HepG2 (cell line): ENCODE data around the gene TMCC1. TPM values are rescaled to one million over a fixed set of nuclear protein-coding genes. Genes with fewer than 3 reads are reported as not detected.

ENCODE experiments used
- AGO2 ChIP-seq: fragments of 200-400 bp; formaldehyde crosslinking; optimal IDR thresholded peaks from 2 replicates; pipeline ENCODE3; 2017; ENCODE audit warnings: mild to moderate bottlenecking, low read depth, low read length, moderate library complexity
- CHD4 ChIP-seq: fragments of 200-600 bp; sonication (generic); IDR thresholded peaks from 2 replicates; pipeline ENCODE4 v1.7.0; 2017; ENCODE audit warnings: mild to moderate bottlenecking, low read length, borderline replicate concordance
- FOXA3 ChIP-seq: IDR thresholded peaks from 2 replicates; pipeline ENCODE4 v1.6.1; 2016; ENCODE audit warnings: missing genetic modification reagents, missing compliant biosample characterization
- HIVEP1 ChIP-seq: sonication (generic); formaldehyde crosslinking; IDR thresholded peaks from 2 replicates; pipeline ENCODE4 v1.4.0; 2020; ENCODE audit warnings: mild to moderate bottlenecking, missing genetic modification reagents
- MXI1 ChIP-seq: IDR thresholded peaks from 3 replicates; pipeline ENCODE4 v1.6.1; 2012; ENCODE audit warnings: low read depth, low read length, inconsistent platforms, borderline replicate concordance
- PHF21A ChIP-seq: sonication (generic); formaldehyde crosslinking; IDR thresholded peaks from 2 replicates; pipeline ENCODE4 v1.5.0; 2020; ENCODE audit warnings: mild to moderate bottlenecking, missing genetic modification reagents
- YY1 ChIP-seq: IDR thresholded peaks from 2 replicates; pipeline ENCODE4 v1.6.1; 2011; ENCODE audit warnings: low read length, low read depth, moderate library complexity, mild to moderate bottlenecking; ENCODE audit not compliant: insufficient read depth, insufficient replicate concordance
- ZNF12 ChIP-seq: sonication (generic); formaldehyde crosslinking; IDR thresholded peaks from 2 replicates; pipeline ENCODE4 v1.5.0; 2020; ENCODE audit warnings: missing genetic modification reagents
- ZNF121 ChIP-seq: sonication (generic); formaldehyde crosslinking; IDR thresholded peaks from 2 replicates; pipeline ENCODE4 v1.5.0; 2020; ENCODE audit warnings: mild to moderate bottlenecking, missing genetic modification reagents
- ZNF160 ChIP-seq: sonication (generic); formaldehyde crosslinking; IDR thresholded peaks from 2 replicates; pipeline ENCODE4 v1.8.0; 2022; ENCODE audit warnings: mild to moderate bottlenecking, inconsistent platforms, missing genetic modification reagents
- ZNF207 ChIP-seq: fragments of 450-650 bp; IDR thresholded peaks from 2 replicates; pipeline ENCODE4 v1.6.1; 2016; ENCODE audit warnings: antibody characterized with exemption, borderline replicate concordance
- ZNF292 ChIP-seq: sonication (generic); formaldehyde crosslinking; IDR thresholded peaks from 2 replicates; pipeline ENCODE4 v1.8.1; 2022; ENCODE audit warnings: mild to moderate bottlenecking, low read depth, missing genetic modification reagents, borderline replicate concordance
- ZNF3 ChIP-seq: IDR thresholded peaks from 2 replicates; pipeline ENCODE4 v1.7.0; 2017; ENCODE audit warnings: inconsistent platforms
- ZNF335 ChIP-seq: sonication (generic); formaldehyde crosslinking; IDR thresholded peaks from 2 replicates; pipeline ENCODE4 v1.4.0; 2020; ENCODE audit warnings: missing genetic modification reagents
- ZNF724P ChIP-seq: sonication (generic); formaldehyde crosslinking; IDR thresholded peaks from 2 replicates; pipeline ENCODE4 v1.8.0; 2022; ENCODE audit warnings: missing genetic modification reagents, borderline replicate concordance
- polyA plus RNA-seq, 8 experiments: library from polyadenylated mRNA; depleted of rRNA in 3 of 8; stranded (reverse) in 7 of 8; unstranded in 1 of 8; fragments of >200 nt; fragmentation: Illumina TruSeq in 4 of 8; extraction: Trizol in 4 of 8; gene quantifications; 2 replicates each; pipeline versions ENCODE4 v1.2.1 to v1.2.3, GENCODE V29; 2011 to 2016; ENCODE audit warnings: low read depth in 4 of 8, missing spikeins in 1 of 8, mixed read lengths in 1 of 8; ENCODE audit not compliant: insufficient read depth in 1 of 8
- total RNA-seq, 5 experiments: library from RNA; depleted of rRNA; stranded (reverse); fragments of >200 nt; fragmentation: Illumina TruSeq; extraction: Trizol; gene quantifications; 2 replicates each; pipeline ENCODE4 v1.2.3, GENCODE V29; 2016; ENCODE audit warnings: low read depth in 1 of 5
- TF ChIP-seq, protein P1 (sequence below): sonication (generic); formaldehyde crosslinking; IDR thresholded peaks from 2 replicates; pipeline ENCODE4 v1.5.1; 2020; ENCODE audit warnings: mild to moderate bottlenecking, missing genetic modification reagents, moderate library complexity
- TF ChIP-seq, protein P2 (sequence below): sonication (generic); formaldehyde crosslinking; IDR thresholded peaks from 2 replicates; pipeline ENCODE4 v1.8.0; 2022; ENCODE audit warnings: mild to moderate bottlenecking, missing genetic modification reagents; ENCODE audit not compliant: insufficient replicate concordance
- TF ChIP-seq, protein P3 (sequence below): IDR thresholded peaks from 2 replicates; pipeline ENCODE4 v1.6.1; 2018; ENCODE audit warnings: missing genetic modification reagents

TMCC1 gene
- total and polyA plus RNA-seq, 2 of the 13 experiments (the other 11 are each of a cell fraction or from before 2014, with no cell fraction given): 12.1 to 264 TPM

DNA sequence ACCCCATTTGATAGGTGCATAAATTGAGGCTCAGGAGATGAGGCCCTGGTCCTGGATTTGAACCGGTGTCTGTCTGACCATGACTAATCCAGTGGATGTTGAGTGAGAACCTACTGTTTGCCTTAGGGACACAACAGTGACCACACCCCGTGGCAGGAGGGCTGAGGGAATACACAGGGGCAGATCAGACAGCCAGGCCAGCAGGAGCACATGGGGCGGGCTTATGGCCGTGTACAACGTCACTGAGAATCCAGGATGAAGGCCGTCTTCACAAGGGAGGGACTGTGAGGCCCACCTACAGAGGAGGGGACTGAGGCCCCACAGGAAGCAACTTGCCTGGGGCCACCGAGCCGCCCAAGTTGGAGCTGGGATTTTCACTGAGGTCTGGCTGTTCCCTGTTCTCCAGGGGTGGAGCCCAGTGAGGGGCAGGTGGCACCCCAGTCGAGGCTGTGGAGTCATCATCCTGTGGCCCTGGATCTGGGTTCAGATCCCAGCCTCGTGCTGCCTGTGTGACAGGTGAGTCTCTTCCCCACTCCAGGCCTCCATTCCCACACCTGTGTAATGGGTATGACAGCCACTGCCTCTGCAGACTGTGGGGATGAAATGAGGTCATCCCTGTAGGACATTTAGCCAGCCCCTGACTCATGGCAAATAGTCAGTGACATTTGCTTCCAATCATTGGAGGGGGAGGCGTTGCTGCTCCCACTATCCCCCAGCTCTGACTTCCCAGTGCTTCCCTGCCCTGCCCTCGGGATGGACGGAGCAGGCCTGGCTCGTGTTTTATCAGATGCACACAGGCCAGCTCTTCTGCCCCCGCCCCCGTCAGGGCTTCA, 280.8 kb downstream of the TMCC1 start (continued):
- TF ChIP-seq, protein P1, sequence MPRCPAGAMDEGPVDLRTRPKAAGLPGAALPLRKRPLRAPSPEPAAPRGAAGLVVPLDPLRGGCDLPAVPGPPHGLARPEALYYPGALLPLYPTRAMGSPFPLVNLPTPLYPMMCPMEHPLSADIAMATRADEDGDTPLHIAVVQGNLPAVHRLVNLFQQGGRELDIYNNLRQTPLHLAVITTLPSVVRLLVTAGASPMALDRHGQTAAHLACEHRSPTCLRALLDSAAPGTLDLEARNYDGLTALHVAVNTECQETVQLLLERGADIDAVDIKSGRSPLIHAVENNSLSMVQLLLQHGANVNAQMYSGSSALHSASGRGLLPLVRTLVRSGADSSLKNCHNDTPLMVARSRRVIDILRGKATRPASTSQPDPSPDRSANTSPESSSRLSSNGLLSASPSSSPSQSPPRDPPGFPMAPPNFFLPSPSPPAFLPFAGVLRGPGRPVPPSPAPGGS (CRISPR knock-in tag): peak; percentile 69; the same call in 1 of the 2 replicates
- TF ChIP-seq, protein P2, sequence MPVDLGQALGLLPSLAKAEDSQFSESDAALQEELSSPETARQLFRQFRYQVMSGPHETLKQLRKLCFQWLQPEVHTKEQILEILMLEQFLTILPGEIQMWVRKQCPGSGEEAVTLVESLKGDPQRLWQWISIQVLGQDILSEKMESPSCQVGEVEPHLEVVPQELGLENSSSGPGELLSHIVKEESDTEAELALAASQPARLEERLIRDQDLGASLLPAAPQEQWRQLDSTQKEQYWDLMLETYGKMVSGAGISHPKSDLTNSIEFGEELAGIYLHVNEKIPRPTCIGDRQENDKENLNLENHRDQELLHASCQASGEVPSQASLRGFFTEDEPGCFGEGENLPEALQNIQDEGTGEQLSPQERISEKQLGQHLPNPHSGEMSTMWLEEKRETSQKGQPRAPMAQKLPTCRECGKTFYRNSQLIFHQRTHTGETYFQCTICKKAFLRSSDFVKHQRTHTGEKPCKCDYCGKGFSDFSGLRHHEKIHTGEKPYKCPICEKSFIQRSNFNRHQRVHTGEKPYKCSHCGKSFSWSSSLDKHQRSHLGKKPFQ (CRISPR knock-in tag): no peak
- TF ChIP-seq ZNF207 (no peak), AGO2 (no peak), CHD4 (peak; percentile 60), ZNF724P (CRISPR knock-in tag) (no peak), ZNF292 (CRISPR knock-in tag) (no peak; the same call in 1 of the 2 replicates), ZNF160 (CRISPR knock-in tag) (no peak), YY1 (peak; percentile 20), MXI1 (peak; percentile 74; the same call in 1 of the 3 replicates), ZNF12 (CRISPR knock-in tag) (peak; percentile 21), ZNF121 (CRISPR knock-in tag) (peak; percentile 38; the same call in 1 of the 2 replicates), FOXA3 (peak; percentile 25; the same call in 1 of the 2 replicates), ZNF335 (no peak), HIVEP1 (no peak), ZNF3 (CRISPR knock-in tag) (peak; percentile 27; the same call in 1 of the 2 replicates), PHF21A (CRISPR knock-in tag) (peak; percentile 58; the same call in 1 of the 2 replicates)
- TF ChIP-seq, protein P3, sequence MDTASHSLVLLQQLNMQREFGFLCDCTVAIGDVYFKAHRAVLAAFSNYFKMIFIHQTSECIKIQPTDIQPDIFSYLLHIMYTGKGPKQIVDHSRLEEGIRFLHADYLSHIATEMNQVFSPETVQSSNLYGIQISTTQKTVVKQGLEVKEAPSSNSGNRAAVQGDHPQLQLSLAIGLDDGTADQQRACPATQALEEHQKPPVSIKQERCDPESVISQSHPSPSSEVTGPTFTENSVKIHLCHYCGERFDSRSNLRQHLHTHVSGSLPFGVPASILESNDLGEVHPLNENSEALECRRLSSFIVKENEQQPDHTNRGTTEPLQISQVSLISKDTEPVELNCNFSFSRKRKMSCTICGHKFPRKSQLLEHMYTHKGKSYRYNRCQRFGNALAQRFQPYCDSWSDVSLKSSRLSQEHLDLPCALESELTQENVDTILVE: no peak
